ENCODE results near the gene CHST2.

DNA sequence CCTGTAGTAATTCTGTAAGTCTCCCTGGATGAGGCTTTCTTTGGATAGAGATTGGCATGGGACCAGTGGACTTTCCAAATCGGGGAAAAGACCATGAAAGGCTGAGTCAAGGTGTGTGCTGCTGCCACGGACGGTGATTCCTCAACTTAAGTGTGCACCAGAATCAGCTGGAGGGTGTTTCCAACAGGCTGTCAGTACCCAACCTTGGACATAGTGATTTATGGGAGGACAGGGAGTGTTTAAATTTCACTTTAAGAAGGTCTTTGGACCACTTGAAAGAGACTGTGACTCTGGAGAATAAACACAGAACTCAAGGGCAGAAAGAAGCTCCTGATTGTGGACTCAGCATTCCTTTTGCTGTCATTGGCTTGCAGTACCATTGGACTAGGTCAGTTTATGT lies 20.4 kb upstream of the CHST2 start:
- TF ChIP-seq, protein P1, sequence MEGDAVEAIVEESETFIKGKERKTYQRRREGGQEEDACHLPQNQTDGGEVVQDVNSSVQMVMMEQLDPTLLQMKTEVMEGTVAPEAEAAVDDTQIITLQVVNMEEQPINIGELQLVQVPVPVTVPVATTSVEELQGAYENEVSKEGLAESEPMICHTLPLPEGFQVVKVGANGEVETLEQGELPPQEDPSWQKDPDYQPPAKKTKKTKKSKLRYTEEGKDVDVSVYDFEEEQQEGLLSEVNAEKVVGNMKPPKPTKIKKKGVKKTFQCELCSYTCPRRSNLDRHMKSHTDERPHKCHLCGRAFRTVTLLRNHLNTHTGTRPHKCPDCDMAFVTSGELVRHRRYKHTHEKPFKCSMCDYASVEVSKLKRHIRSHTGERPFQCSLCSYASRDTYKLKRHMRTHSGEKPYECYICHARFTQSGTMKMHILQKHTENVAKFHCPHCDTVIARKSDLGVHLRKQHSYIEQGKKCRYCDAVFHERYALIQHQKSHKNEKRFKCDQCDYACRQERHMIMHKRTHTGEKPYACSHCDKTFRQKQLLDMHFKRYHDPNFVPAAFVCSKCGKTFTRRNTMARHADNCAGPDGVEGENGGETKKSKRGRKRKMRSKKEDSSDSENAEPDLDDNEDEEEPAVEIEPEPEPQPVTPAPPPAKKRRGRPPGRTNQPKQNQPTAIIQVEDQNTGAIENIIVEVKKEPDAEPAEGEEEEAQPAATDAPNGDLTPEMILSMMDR (IDR thresholded peaks at IDR 0.05; ENCODE audit: borderline replicate concordance, extremely low read depth, low read length, poor library complexity, severe bottlenecking), result no peak
- TF ChIP-seq EZH2 (IDR thresholded peaks at IDR 0.05; ENCODE audit: borderline replicate concordance, low read depth, low read length, severe bottlenecking), result no peak

Data from DND-41 (cell line).